Spleen (tissue), 11 donors: ENCODE measurements around the gene PEX7. TPM values are rescaled to one million over a fixed set of nuclear protein-coding genes. Genes with fewer than 3 reads are reported as not detected.

Experiments used
- DNase-seq: peaks from one replicate; pipeline ENCODE4 v3.0.0-alpha.2; 2020
- H3K27ac ChIP-seq, 8 donors: fragments of 200-600 bp; sonication (generic) in 7 of 8; 1 replicate in 4 of 8; 2 replicates in 4 of 8; pipeline versions ENCODE4 v1.5.0 to v1.8.0; 2016 to 2021; ENCODE audit warnings: inconsistent platforms in 4 of 8, mild to moderate bottlenecking in 4 of 8, moderate library complexity in 1 of 8
- H3K27me3 ChIP-seq, 7 donors: fragments of 200-600 bp; sonication (generic) in 6 of 7; replicated peaks in 1 of 7; 1 replicate in 4 of 7; 2 replicates in 3 of 7; pipeline versions ENCODE4 v1.5.0 to v1.8.0; 2016 to 2021; ENCODE audit warnings: inconsistent platforms in 3 of 7, mild to moderate bottlenecking in 1 of 7
- H3K36me3 ChIP-seq, 6 donors: fragments of 200-600 bp; sonication (generic) in 5 of 6; 1 replicate in 4 of 6; 2 replicates in 2 of 6; pipeline versions ENCODE4 v1.5.0 to v1.8.0; 2016 to 2021; ENCODE audit warnings: inconsistent platforms in 2 of 6
- H3K4me1 ChIP-seq, 6 donors: fragments of 200-600 bp; sonication (generic) in 5 of 6; 1 replicate in 3 of 6; 2 replicates in 3 of 6; pipeline versions ENCODE4 v1.5.0 to v1.8.0; 2016 to 2021; ENCODE audit warnings: inconsistent platforms in 3 of 6
- H3K4me3 ChIP-seq, 8 donors: fragments of 200-600 bp; sonication (generic) in 7 of 8; 1 replicate in 4 of 8; 2 replicates in 4 of 8; pipeline versions ENCODE4 v1.5.0 to v1.8.0; 2016 to 2021; ENCODE audit warnings: inconsistent platforms in 4 of 8, mild to moderate bottlenecking in 4 of 8, moderate library complexity in 2 of 8
- H3K9me3 ChIP-seq, 8 donors: fragments of 200-600 bp; sonication (generic) in 7 of 8; 1 replicate in 4 of 8; 2 replicates in 4 of 8; pipeline versions ENCODE4 v1.5.0 to v1.8.0; 2016 to 2021; ENCODE audit warnings: inconsistent platforms in 4 of 8
- CTCF ChIP-seq, 11 experiments: fragments of 200-600 bp in 7 of 11; fragments of 450-650 bp in 4 of 11; sonication (generic) in 4 of 11; IDR thresholded peaks in 8 of 11; conservative IDR thresholded peaks in 3 of 11; 1 replicate in 7 of 11; 2 replicates in 4 of 11; pipeline versions ENCODE4 v1.4.0 to v1.8.0; 2016 to 2021; ENCODE audit warnings: antibody characterized with exemption in 11 of 11, inconsistent platforms in 4 of 11, mild to moderate bottlenecking in 1 of 11
- POLR2A ChIP-seq, 3 donors: fragments of 450-650 bp; IDR thresholded peaks; one replicate each; pipeline ENCODE4 v1.5.1; 2017; ENCODE audit warnings: antibody characterized with exemption in 3 of 3, mild to moderate bottlenecking in 1 of 3
- POLR2AphosphoS5 ChIP-seq, 3 donors: sonication (generic); formaldehyde crosslinking; IDR thresholded peaks; one replicate each; pipeline ENCODE4 v1.5.1; 2017; ENCODE audit warnings: antibody characterized with exemption in 3 of 3
- WGBS, 5 donors: extraction: QIAGEN DNeasy Blood & Tissue Kit in 3 of 5; methylation state at CpG; one replicate each; pipeline versions ENCODE4 v1.1.5 to v1.1.7; 2013 to 2018; 5-methylcytosine and 5-hydroxymethylcytosine counted together
- intact Hi-C: fragments of 100-400 bp; cut with DNase I; formaldehyde crosslinking; loops from one replicate; pipeline ENCODE4 v1.15.0; 2023; ENCODE audit warnings: low total_unique reads
- polyA plus RNA-seq, 3 donors: library from polyadenylated mRNA; stranded (reverse); fragments of 200-250 nt; gene quantifications; one replicate each; pipeline ENCODE4 v1.2.1, GENCODE V29; 2013
- total RNA-seq, 7 donors: library from RNA; depleted of rRNA in 3 of 7; stranded (reverse); fragments of >200 nt in 3 of 7; fragmentation: NEBNext Ultra II Directional in 4 of 7; extraction: Animal tissue kit (Norgen Biotek cat#: 25700) in 4 of 7; gene quantifications; one replicate each; pipeline versions ENCODE4 v1.1.0 to v1.2.1, GENCODE V29; 2016 to 2021
- donor health status: healthy with polysubstance abuse.
- donor health status: DM: no; HTN: no; CAD: no; lungs with moderate emphysema.
- donor health status: DM: no; HTN: no; CAD: no.
- donor health status: Bipolar disorder and iron deficiency.
- donor health status: healthy.
- donor health status: DM: no; HTN: no; CAD: no.
- donor health status: DM: yes; HTN: yes; CAD: no.

Gene PEX7
- total and polyA plus RNA-seq, 10 donors = 2.2 to 6.4 (median 5.0) TPM

GRCh38 chr6:136914947-136915346 lies 92.6 kb downstream of the PEX7 start:
- H3K4me3 ChIP-seq = no peak overlapping the region
- H3K27ac ChIP-seq = no peak overlapping the region
- H3K36me3 ChIP-seq = peaks cover 0 to 63% (median 5%) of the 10 kb centered on the region in 6 donors
- 90 to 100% (median 97%) methylated on average over 1 of the region's 1 CpG for WGBS, 5 donors
- TF ChIP-seq POLR2AphosphoS5 (IDR thresholded peaks at IDR 0.05) (no peak), CTCF (IDR thresholded peaks at IDR 0.05 in 8 of 11, conservative IDR thresholded peaks at IDR 0.05 in 3 of 11) (no peak), POLR2A (IDR thresholded peaks at IDR 0.05) (no peak)
- DNase-seq = no peak
- H3K9me3 ChIP-seq = no peaks in the 10 kb centered on the region
- H3K4me1 ChIP-seq = peaks cover 0 to 4% (median 1%) of the 10 kb centered on the region in 6 donors
- intact Hi-C loops = no loop called here
- peaks cover 0 to 20% (median 11%) of the 10 kb centered on the region in 7 donors for H3K27me3 ChIP-seq

- peaks cover 11 to 58% (median 49%) of the 10 kb centered on the region in 7 donors for H3K27me3 ChIP-seq
- H3K9me3 ChIP-seq = no peaks in the 10 kb centered on the region
- H3K4me1 ChIP-seq = peaks cover 31 to 42% (median 39%) of the 10 kb centered on the region in 6 donors
- intact Hi-C loops = no loop called here
- no peak overlapping the region for H3K4me3 ChIP-seq
- peaks cover 0 to 37% (median 5%) of the 10 kb centered on the region in 6 donors for H3K36me3 ChIP-seq
- WGBS, 5 donors = 81 to 89% (median 88%) methylated on average over 3 of the region's 3 CpGs
- no peak overlapping the region for H3K27ac ChIP-seq
- DNase-seq = no peak
- TF ChIP-seq CTCF (IDR thresholded peaks at IDR 0.05 in 8 of 11, conservative IDR thresholded peaks at IDR 0.05 in 3 of 11) = no peak
- no peak for TF ChIP-seq POLR2AphosphoS5 (IDR thresholded peaks at IDR 0.05)
- TF ChIP-seq POLR2A (IDR thresholded peaks at IDR 0.05) = no peak
Measured at GRCh38 chr6:136918706-136919105, 96.3 kb downstream of the PEX7 start.

- intact Hi-C loops = no loop called here
Measured at GRCh38 chr6:136920216-136920615, 97.8 kb downstream of the PEX7 start.

More at GRCh38 chr6:136920216-136920615, 97.8 kb downstream of the PEX7 start:
- Histone ChIP-seq H3K4me3 (peak overlapping the region in 6 of 8 donors; percentile 44 to 74 (median 54)), H3K9me3 (no peaks in the 10 kb centered on the region), H3K36me3 (peaks cover 0 to 22% (median 3%) of the 10 kb centered on the region in 6 donors), H3K4me1 (peaks cover 31 to 45% (median 42%) of the 10 kb centered on the region in 6 donors), H3K27ac (no peak overlapping the region), H3K27me3 (peaks cover 11 to 70% (median 58%) of the 10 kb centered on the region in 7 donors)
- no peak for TF ChIP-seq POLR2AphosphoS5 (IDR thresholded peaks at IDR 0.05)
- no peak for TF ChIP-seq CTCF (IDR thresholded peaks at IDR 0.05 in 8 of 11, conservative IDR thresholded peaks at IDR 0.05 in 3 of 11)
- no peak for TF ChIP-seq POLR2A (IDR thresholded peaks at IDR 0.05)
- 12 to 28% (median 18%) methylated on average over 6 of the region's 6 CpGs for WGBS, 5 donors
- no peak for DNase-seq
